ENCODE data around the gene NR3C2. TPM values are rescaled to one million over a fixed set of nuclear protein-coding genes. Genes with fewer than 3 reads are reported as not detected.

NR3C2 gene
- polyA plus RNA-seq, 4 donors = 6.0 to 10.5 (median 9.2) TPM

DNA sequence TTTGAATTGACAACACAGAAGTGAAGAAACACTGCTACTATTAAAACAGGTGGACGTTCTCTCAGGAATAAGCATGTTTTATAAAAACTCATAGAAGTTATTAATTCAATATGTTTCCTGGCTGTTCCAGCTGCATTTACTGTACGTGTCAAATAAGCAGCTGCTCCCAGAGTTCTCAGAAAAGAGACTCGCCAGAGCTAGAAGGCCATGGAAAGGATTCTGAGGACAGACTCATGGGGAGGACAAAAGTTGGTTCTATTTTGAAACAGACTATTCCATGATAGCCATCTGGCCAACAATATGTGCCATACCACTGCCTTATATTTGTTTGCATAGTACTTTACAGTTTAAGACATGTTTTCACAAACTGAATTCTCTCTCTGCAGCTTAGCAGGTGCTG is 136.5 kb downstream of the NR3C2 start:
- Histone ChIP-seq H3K27ac (ENCODE audit: low read depth in 1 of 3, low read length in 2 of 3) (no peak overlapping the region), H3K4me1 (ENCODE audit: control insufficient read depth in 3 of 3, insufficient read depth in 2 of 3, low read depth in 1 of 3, low read length in 2 of 3) (peaks cover 0 to 3% (median 0%) of the 10 kb centered on the region in 3 donors), H3K27me3 (ENCODE audit: control insufficient read depth in 3 of 3, insufficient read depth in 3 of 3, low read length in 3 of 3) (no peaks in the 10 kb centered on the region), H3K9me3 (ENCODE audit: control insufficient read depth in 2 of 2, insufficient read depth in 1 of 2, low read depth in 1 of 2, low read length in 1 of 2) (peaks cover 0 to 3% of the 10 kb centered on the region in 2 donors), H3K36me3 (ENCODE audit: control insufficient read depth in 3 of 3, insufficient read depth in 2 of 3, low read depth in 1 of 3, low read length in 3 of 3) (no peaks in the 10 kb centered on the region), H3K4me3 (ENCODE audit: low read depth in 1 of 3, low read length in 3 of 3) (no peak overlapping the region)
- no peak for FAIRE-seq
- no peak for DNase-seq
- WGBS, 3 donors = 48 to 87% (median 71%) methylated on average over 3 of the region's 3 CpGs

DNA sequence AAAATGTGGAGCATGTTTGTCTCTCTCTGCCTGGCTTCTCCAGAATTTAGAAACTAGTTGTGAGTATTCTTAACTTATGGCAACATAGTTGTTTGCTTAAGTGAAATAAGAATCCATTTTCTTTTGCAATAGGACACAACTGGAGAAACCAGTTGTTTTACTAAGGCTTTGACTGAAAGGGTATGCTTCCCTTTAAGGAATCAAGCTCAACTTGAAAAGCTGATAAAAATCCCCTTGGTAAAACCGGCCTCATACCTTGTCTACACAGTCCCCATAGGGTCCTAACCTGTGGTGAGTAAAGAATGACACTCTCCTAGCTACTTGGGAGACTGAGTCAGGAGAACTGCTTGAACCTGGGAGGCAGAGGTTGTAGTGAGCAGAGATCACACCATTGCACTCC is 139.8 kb downstream of the NR3C2 start:
- H3K27me3 ChIP-seq (ENCODE audit: control insufficient read depth in 3 of 3, insufficient read depth in 3 of 3, low read length in 3 of 3) = no peaks in the 10 kb centered on the region
- DNase-seq (no peak), FAIRE-seq (no peak)
- H3K9me3 ChIP-seq (ENCODE audit: control insufficient read depth in 2 of 2, insufficient read depth in 1 of 2, low read depth in 1 of 2, low read length in 1 of 2) = peaks cover 0 to 24% of the 10 kb centered on the region in 2 donors
- peaks cover 0 to 6% (median 2%) of the 10 kb centered on the region in 3 donors for H3K4me1 ChIP-seq (ENCODE audit: control insufficient read depth in 3 of 3, insufficient read depth in 2 of 3, low read depth in 1 of 3, low read length in 2 of 3)
- H3K27ac ChIP-seq (ENCODE audit: low read depth in 1 of 3, low read length in 2 of 3) = no peak overlapping the region
- 90 to 95% (median 95%) methylated on average over 1 of the region's 1 CpG for WGBS, 3 donors
- H3K4me3 ChIP-seq (ENCODE audit: low read depth in 1 of 3, low read length in 3 of 3) = no peak overlapping the region
- peaks cover 0 to 3% (median 0%) of the 10 kb centered on the region in 3 donors for H3K36me3 ChIP-seq (ENCODE audit: control insufficient read depth in 3 of 3, insufficient read depth in 2 of 3, low read depth in 1 of 3, low read length in 3 of 3)

DNA sequence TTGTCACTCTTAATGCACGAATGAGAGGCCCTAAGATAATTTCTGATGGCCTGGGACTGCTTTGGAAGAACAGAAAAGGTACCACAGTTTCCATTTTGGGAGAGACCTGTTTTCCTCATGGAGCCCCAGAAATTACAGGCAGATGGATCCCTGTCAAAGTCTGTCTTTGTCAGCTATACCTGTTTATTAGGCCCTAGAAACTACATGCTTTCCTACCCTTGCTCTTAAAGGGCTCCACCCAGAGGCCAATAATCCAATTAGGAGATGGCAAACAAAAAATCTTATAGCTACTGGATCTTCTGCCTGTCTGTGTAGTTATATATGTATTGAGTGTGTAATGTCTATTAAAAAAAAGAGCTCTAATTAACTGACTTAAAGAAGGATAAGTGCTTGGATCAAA is 141.3 kb downstream of the NR3C2 start:
- Histone ChIP-seq H3K9me3 (ENCODE audit: control insufficient read depth in 2 of 2, insufficient read depth in 1 of 2, low read depth in 1 of 2, low read length in 1 of 2) (peaks cover 0 to 24% of the 10 kb centered on the region in 2 donors), H3K4me1 (ENCODE audit: control insufficient read depth in 3 of 3, insufficient read depth in 2 of 3, low read depth in 1 of 3, low read length in 2 of 3) (peaks cover 0 to 6% (median 2%) of the 10 kb centered on the region in 3 donors), H3K36me3 (ENCODE audit: control insufficient read depth in 3 of 3, insufficient read depth in 2 of 3, low read depth in 1 of 3, low read length in 3 of 3) (peaks cover 0 to 3% (median 0%) of the 10 kb centered on the region in 3 donors), H3K4me3 (ENCODE audit: low read depth in 1 of 3, low read length in 3 of 3) (no peak overlapping the region), H3K27ac (ENCODE audit: low read depth in 1 of 3, low read length in 2 of 3) (no peak overlapping the region), H3K27me3 (ENCODE audit: control insufficient read depth in 3 of 3, insufficient read depth in 3 of 3, low read length in 3 of 3) (no peaks in the 10 kb centered on the region)
- 71 to 97% (median 81%) methylated on average over 1 of the region's 1 CpG for WGBS, 3 donors
- no peak for DNase-seq
- no peak for FAIRE-seq

DNA sequence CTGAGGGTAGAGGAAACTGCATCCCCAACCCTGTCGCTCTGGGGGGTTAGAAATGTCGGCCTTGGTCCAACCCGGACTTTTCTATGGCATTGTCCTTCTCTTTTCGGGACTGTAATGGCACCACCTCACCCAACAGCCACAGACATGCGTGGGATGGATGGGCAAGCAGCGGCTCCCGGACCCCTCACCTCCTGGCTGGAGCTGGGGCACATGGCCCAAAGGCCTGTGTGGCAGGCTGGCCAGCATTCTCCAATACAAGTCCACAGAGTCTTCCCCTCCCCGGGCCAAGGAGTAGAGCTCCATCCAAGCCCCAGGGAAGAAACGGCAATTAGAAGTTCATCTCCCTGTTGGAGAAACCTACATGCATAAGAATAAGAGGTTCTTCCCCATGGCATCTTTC is 142.9 kb downstream of the NR3C2 start:
- H3K4me1 ChIP-seq (ENCODE audit: control insufficient read depth in 3 of 3, insufficient read depth in 2 of 3, low read depth in 1 of 3, low read length in 2 of 3) = peaks cover 0 to 9% (median 2%) of the 10 kb centered on the region in 3 donors
- no peak for DNase-seq
- H3K4me3 ChIP-seq (ENCODE audit: low read depth in 1 of 3, low read length in 3 of 3) = no peak overlapping the region
- no peak overlapping the region for H3K27ac ChIP-seq (ENCODE audit: low read depth in 1 of 3, low read length in 2 of 3)
- no peaks in the 10 kb centered on the region for H3K27me3 ChIP-seq (ENCODE audit: control insufficient read depth in 3 of 3, insufficient read depth in 3 of 3, low read length in 3 of 3)
- no peak for FAIRE-seq
- peaks cover 0 to 24% of the 10 kb centered on the region in 2 donors for H3K9me3 ChIP-seq (ENCODE audit: control insufficient read depth in 2 of 2, insufficient read depth in 1 of 2, low read depth in 1 of 2, low read length in 1 of 2)
- 94 to 98% (median 94%) methylated on average over 9 of the region's 9 CpGs for WGBS, 3 donors
- H3K36me3 ChIP-seq (ENCODE audit: control insufficient read depth in 3 of 3, insufficient read depth in 2 of 3, low read depth in 1 of 3, low read length in 3 of 3) = peaks cover 0 to 3% (median 0%) of the 10 kb centered on the region in 3 donors

DNA sequence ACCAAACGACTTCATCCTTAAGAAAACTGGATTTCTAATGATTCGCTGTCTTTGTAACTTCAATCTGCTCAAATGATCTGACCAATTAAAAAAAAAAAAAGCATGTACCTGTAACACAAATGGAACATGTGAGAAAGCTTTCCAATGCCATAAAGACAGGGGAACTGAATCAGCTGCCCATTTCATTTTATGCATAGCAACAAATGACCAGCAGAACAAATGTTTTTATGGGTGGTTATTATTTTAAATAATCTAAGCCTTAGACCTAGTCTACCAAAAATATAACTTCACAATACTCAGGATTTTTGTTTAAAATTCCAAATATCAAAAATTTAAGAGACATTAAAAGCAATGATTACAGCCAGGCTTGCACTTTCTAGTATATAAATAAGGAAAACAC is 145.7 kb downstream of the NR3C2 start:
- Histone ChIP-seq H3K9me3 (ENCODE audit: control insufficient read depth in 2 of 2, insufficient read depth in 1 of 2, low read depth in 1 of 2, low read length in 1 of 2) (peaks cover 0 to 24% of the 10 kb centered on the region in 2 donors), H3K36me3 (ENCODE audit: control insufficient read depth in 3 of 3, insufficient read depth in 2 of 3, low read depth in 1 of 3, low read length in 3 of 3) (peaks cover 0 to 3% (median 0%) of the 10 kb centered on the region in 3 donors), H3K27me3 (ENCODE audit: control insufficient read depth in 3 of 3, insufficient read depth in 3 of 3, low read length in 3 of 3) (no peaks in the 10 kb centered on the region), H3K4me3 (ENCODE audit: low read depth in 1 of 3, low read length in 3 of 3) (no peak overlapping the region), H3K27ac (ENCODE audit: low read depth in 1 of 3, low read length in 2 of 3) (no peak overlapping the region), H3K4me1 (ENCODE audit: control insufficient read depth in 3 of 3, insufficient read depth in 2 of 3, low read depth in 1 of 3, low read length in 2 of 3) (peaks cover 5 to 22% (median 9%) of the 10 kb centered on the region in 3 donors)
- WGBS, 3 donors = 76 to 82% (median 81%) methylated on average over 2 of the region's 2 CpGs
- no peak for FAIRE-seq
- DNase-seq = no peak

DNA sequence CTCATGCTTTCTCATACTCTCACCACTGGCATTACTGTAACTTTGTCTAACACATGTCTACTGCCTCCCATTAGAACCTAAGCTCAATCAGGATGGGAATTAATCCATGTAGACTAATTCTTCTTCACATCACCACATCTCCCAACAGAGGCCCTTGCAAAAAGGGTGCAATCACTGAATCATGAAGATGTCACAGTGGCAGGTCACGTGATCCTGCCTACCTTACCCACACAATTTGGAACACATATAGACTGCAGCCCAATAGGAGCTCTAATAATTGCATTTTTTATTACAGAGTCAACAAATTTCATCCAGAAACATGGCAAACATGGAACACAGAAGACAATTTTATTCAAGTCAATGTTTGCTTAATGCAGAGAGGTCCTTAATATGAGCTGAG is 146.6 kb downstream of the NR3C2 start:
- no peak for FAIRE-seq
- 86 to 91% (median 90%) methylated on average over 1 of the region's 1 CpG for WGBS, 3 donors

DNA sequence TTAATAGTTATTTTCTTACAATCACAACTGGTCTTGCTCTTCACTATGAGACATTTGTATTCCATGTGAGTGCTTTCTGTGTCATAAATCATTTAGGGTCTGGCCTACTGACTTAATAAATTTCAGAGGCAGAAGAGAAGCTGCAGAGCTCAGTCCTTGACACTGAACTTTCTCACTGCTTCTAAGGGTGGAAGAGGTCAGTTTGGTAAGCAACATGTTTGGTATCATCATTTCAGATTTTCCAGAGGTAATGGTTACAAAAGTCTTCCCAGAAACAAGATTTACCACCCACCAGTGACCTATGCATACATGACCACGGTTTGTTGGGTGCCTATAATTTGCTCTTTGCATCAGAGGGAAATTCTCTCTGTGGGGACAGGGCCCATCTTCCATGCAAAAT is 148.6 kb downstream of the NR3C2 start:
- Histone ChIP-seq H3K4me1 (ENCODE audit: control insufficient read depth in 3 of 3, insufficient read depth in 2 of 3, low read depth in 1 of 3, low read length in 2 of 3) (peaks cover 7 to 21% (median 11%) of the 10 kb centered on the region in 3 donors), H3K36me3 (ENCODE audit: control insufficient read depth in 3 of 3, insufficient read depth in 2 of 3, low read depth in 1 of 3, low read length in 3 of 3) (no peaks in the 10 kb centered on the region), H3K27me3 (ENCODE audit: control insufficient read depth in 3 of 3, insufficient read depth in 3 of 3, low read length in 3 of 3) (no peaks in the 10 kb centered on the region), H3K4me3 (ENCODE audit: low read depth in 1 of 3, low read length in 3 of 3) (no peak overlapping the region), H3K9me3 (ENCODE audit: control insufficient read depth in 2 of 2, insufficient read depth in 1 of 2, low read depth in 1 of 2, low read length in 1 of 2) (no peaks in the 10 kb centered on the region), H3K27ac (ENCODE audit: low read depth in 1 of 3, low read length in 2 of 3) (peak overlapping the region in 1 of 3 donors; percentile 40)
- WGBS, 3 donors = 52 to 86% (median 59%) methylated on average over 1 of the region's 1 CpG
- DNase-seq (no peak), FAIRE-seq (no peak)

More for the DNA sequence above, 146.6 kb downstream of the NR3C2 start:
- Histone ChIP-seq H3K36me3 (ENCODE audit: control insufficient read depth in 3 of 3, insufficient read depth in 2 of 3, low read depth in 1 of 3, low read length in 3 of 3) (peaks cover 0 to 3% (median 0%) of the 10 kb centered on the region in 3 donors), H3K27ac (ENCODE audit: low read depth in 1 of 3, low read length in 2 of 3) (no peak overlapping the region), H3K9me3 (ENCODE audit: control insufficient read depth in 2 of 2, insufficient read depth in 1 of 2, low read depth in 1 of 2, low read length in 1 of 2) (peaks cover 0 to 20% of the 10 kb centered on the region in 2 donors), H3K4me3 (ENCODE audit: low read depth in 1 of 3, low read length in 3 of 3) (no peak overlapping the region), H3K4me1 (ENCODE audit: control insufficient read depth in 3 of 3, insufficient read depth in 2 of 3, low read depth in 1 of 3, low read length in 2 of 3) (peaks cover 5 to 22% (median 9%) of the 10 kb centered on the region in 3 donors), H3K27me3 (ENCODE audit: control insufficient read depth in 3 of 3, insufficient read depth in 3 of 3, low read length in 3 of 3) (no peaks in the 10 kb centered on the region)
- DNase-seq = no peak

DNA sequence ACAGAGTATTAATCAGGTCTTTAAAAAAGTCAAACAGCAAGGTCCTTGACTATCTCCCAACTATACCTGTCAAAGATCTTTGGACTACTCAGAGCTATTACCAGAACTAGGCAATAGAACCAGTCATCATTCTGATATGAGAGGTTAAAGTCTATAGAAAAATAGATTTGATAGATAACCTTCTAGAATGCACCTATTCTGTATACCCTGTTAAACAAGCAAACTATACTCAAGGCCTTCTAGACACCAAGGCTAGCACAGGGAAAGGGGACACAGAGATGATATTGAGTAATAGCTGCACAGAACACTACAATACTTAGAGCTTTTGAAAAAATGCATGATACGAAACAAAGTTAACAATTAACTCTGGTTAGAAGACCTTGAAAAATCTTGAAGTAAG is 149.5 kb downstream of the NR3C2 start:
- FAIRE-seq (no peak), DNase-seq (peak; percentile 71 to 85)
- Histone ChIP-seq H3K4me1 (ENCODE audit: control insufficient read depth in 3 of 3, insufficient read depth in 2 of 3, low read depth in 1 of 3, low read length in 2 of 3) (peaks cover 9 to 21% (median 13%) of the 10 kb centered on the region in 3 donors), H3K27me3 (ENCODE audit: control insufficient read depth in 3 of 3, insufficient read depth in 3 of 3, low read length in 3 of 3) (no peaks in the 10 kb centered on the region), H3K4me3 (ENCODE audit: low read depth in 1 of 3, low read length in 3 of 3) (no peak overlapping the region), H3K9me3 (ENCODE audit: control insufficient read depth in 2 of 2, insufficient read depth in 1 of 2, low read depth in 1 of 2, low read length in 1 of 2) (no peaks in the 10 kb centered on the region), H3K36me3 (ENCODE audit: control insufficient read depth in 3 of 3, insufficient read depth in 2 of 3, low read depth in 1 of 3, low read length in 3 of 3) (no peaks in the 10 kb centered on the region), H3K27ac (ENCODE audit: low read depth in 1 of 3, low read length in 2 of 3) (peak overlapping the region in 1 of 3 donors; percentile 62)
- 23 to 56% (median 46%) methylated on average over 1 of the region's 1 CpG for WGBS, 3 donors

DNA sequence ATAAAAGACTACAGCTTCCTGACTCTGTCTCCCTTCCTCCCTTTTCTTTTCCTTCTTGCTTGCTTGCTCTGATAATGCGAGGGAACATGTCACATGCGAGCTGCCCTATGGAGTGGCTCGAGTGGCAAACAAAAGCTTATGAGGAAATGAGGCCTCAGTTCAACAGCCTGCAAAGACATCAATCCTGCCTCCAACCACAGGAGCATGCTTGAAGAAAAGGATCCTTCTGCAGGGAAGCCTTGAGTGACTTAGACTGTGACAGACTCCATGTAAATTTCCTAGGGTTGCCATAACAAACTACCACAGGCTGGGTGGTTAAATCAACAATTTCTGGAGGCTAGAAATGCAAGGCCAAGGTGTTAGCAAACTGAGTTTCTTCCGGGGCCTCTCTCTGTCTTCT is 152.5 kb downstream of the NR3C2 start:
- no peak overlapping the region for H3K4me3 ChIP-seq (ENCODE audit: low read depth in 1 of 3, low read length in 3 of 3)
- no peaks in the 10 kb centered on the region for H3K27me3 ChIP-seq (ENCODE audit: control insufficient read depth in 3 of 3, insufficient read depth in 3 of 3, low read length in 3 of 3)
- no peak for FAIRE-seq
- no peaks in the 10 kb centered on the region for H3K36me3 ChIP-seq (ENCODE audit: control insufficient read depth in 3 of 3, insufficient read depth in 2 of 3, low read depth in 1 of 3, low read length in 3 of 3)
- H3K9me3 ChIP-seq (ENCODE audit: control insufficient read depth in 2 of 2, insufficient read depth in 1 of 2, low read depth in 1 of 2, low read length in 1 of 2) = no peaks in the 10 kb centered on the region
- H3K4me1 ChIP-seq (ENCODE audit: control insufficient read depth in 3 of 3, insufficient read depth in 2 of 3, low read depth in 1 of 3, low read length in 2 of 3) = peaks cover 9 to 21% (median 13%) of the 10 kb centered on the region in 3 donors
- peak; percentile 35 for DNase-seq
- H3K27ac ChIP-seq (ENCODE audit: low read depth in 1 of 3, low read length in 2 of 3) = peak overlapping the region in 1 of 3 donors; percentile 30
- 41 to 66% (median 56%) methylated on average over 4 of the region's 4 CpGs for WGBS, 3 donors
